ENCODE data around the gene SLC17A5.
"Not testable (repeated sequence)": the region's sequence is repeated elsewhere in the genome, so short reads cannot be mapped to it uniquely, and the experiment has no call there.

The SLC17A5 gene

GRCh38 chr6:73666393-73666792 lies 12.6 kb upstream of the SLC17A5 start:
- DNase-seq (ENCODE audit: low spot score) = no peak

GRCh38 chr6:73665686-73666319 lies 12.0 kb upstream of the SLC17A5 start:
- DNase-seq (ENCODE audit: low spot score) = no peak

- DNase-seq (ENCODE audit: low spot score) = no peak
Measured at GRCh38 chr6:73664701-73665100, 10.9 kb upstream of the SLC17A5 start.

- DNase-seq (ENCODE audit: low spot score) = no peak
Measured at GRCh38 chr6:73657201-73657600, 3.4 kb upstream of the SLC17A5 start.

GRCh38 chr6:73656531-73657145 lies 2.8 kb upstream of the SLC17A5 start:
- no peak for DNase-seq (ENCODE audit: low spot score)

GRCh38 chr6:73655341-73655917 lies 1.6 kb upstream of the SLC17A5 start:
- no peak for DNase-seq (ENCODE audit: low spot score)

- DNase-seq (ENCODE audit: low spot score) = peak; percentile 83
Measured at GRCh38 chr6:73652637-73653570, 888 bp downstream of the SLC17A5 start.

- DNase-seq (ENCODE audit: low spot score) = no peak
Measured at GRCh38 chr6:73649783-73650182, 4.0 kb downstream of the SLC17A5 start.

- no peak for DNase-seq (ENCODE audit: low spot score)
Measured at GRCh38 chr6:73648166-73648565, 5.6 kb downstream of the SLC17A5 start.

GRCh38 chr6:73644941-73645591 lies 8.7 kb downstream of the SLC17A5 start:
- DNase-seq (ENCODE audit: low spot score) = no peak

GRCh38 chr6:73644030-73644429 lies 9.8 kb downstream of the SLC17A5 start:
- no peak for DNase-seq (ENCODE audit: low spot score)

GRCh38 chr6:73642530-73642929 lies 11.3 kb downstream of the SLC17A5 start:
- no peak for DNase-seq (ENCODE audit: low spot score)

- no peak for DNase-seq (ENCODE audit: low spot score)
Measured at GRCh38 chr6:73640179-73640750, 13.5 kb downstream of the SLC17A5 start.

- DNase-seq (ENCODE audit: low spot score) = no peak
Measured at GRCh38 chr6:73639040-73639439, 14.8 kb downstream of the SLC17A5 start.

- DNase-seq (ENCODE audit: low spot score) = no peak
Measured at GRCh38 chr6:73637404-73637803, 16.4 kb downstream of the SLC17A5 start.

- DNase-seq (ENCODE audit: low spot score) = no peak
Measured at GRCh38 chr6:73636048-73636447, 17.7 kb downstream of the SLC17A5 start.

GRCh38 chr6:73632346-73632745 lies 21.4 kb downstream of the SLC17A5 start:
- DNase-seq (ENCODE audit: low spot score) = no peak

GRCh38 chr6:73631849-73632248 lies 21.9 kb downstream of the SLC17A5 start:
- no peak for DNase-seq (ENCODE audit: low spot score)

GRCh38 chr6:73630401-73630800 lies 23.4 kb downstream of the SLC17A5 start:
- peak; percentile 68 for DNase-seq (ENCODE audit: low spot score)

GRCh38 chr6:73624896-73625295 lies 28.9 kb downstream of the SLC17A5 start:
- no peak for DNase-seq (ENCODE audit: low spot score)

- DNase-seq (ENCODE audit: low spot score) = not testable (repeated sequence)
Measured at GRCh38 chr6:73623480-73623879, 30.3 kb downstream of the SLC17A5 start.

- not testable (repeated sequence) for DNase-seq (ENCODE audit: low spot score)
Measured at GRCh38 chr6:73618082-73618481, 35.7 kb downstream of the SLC17A5 start.

All from D341Med (cell line).